ENCODE measurements around the gene SCMH1. TPM values are rescaled to one million over a fixed set of nuclear protein-coding genes. Genes with fewer than 3 reads are reported as not detected.

Gene SCMH1
- total and polyA plus RNA-seq, 2 donors (not counting 3 experiments of a cell fraction or from before 2014, with no cell fraction given), result 39.9 to 40.7 TPM

- Histone ChIP-seq H3K27ac (ENCODE audit: insufficient read depth, low read depth, low read length) (no peak overlapping the region), H2AFZ (ENCODE audit: low read depth, low read length) (no peak overlapping the region), H3K27me3 (ENCODE audit: control insufficient read depth in 2 of 2, insufficient read depth in 2 of 2, low read length in 2 of 2) (no peaks in the 10 kb centered on the region), H3K4me2 (ENCODE audit: insufficient read depth, low read length) (no peak overlapping the region), H3K4me3 (replicated peaks in 1 of 3; ENCODE audit: insufficient read depth in 1 of 3, low read depth in 1 of 3, low read length in 3 of 3) (no peak overlapping the region), H3K9ac (replicated peaks; ENCODE audit: extremely low read depth, insufficient read depth, low read length) (no peak overlapping the region), H3K4me1 (ENCODE audit: control insufficient read depth, extremely low read depth, insufficient read depth, low read length) (peaks cover 4% of the 10 kb centered on the region), H3K79me2 (ENCODE audit: control insufficient read depth, insufficient read depth, low read length) (no peaks in the 10 kb centered on the region), H3K36me3 (ENCODE audit: control insufficient read depth in 2 of 2, extremely low read depth in 1 of 2, insufficient read depth in 2 of 2, low read length in 2 of 2) (no peaks in the 10 kb centered on the region), H4K20me1 (replicated peaks; ENCODE audit: control insufficient read depth, extremely low read depth, insufficient read depth, low read length) (no peaks in the 10 kb centered on the region), H3K9me3 (replicated peaks; ENCODE audit: control insufficient read depth, insufficient read depth, low read length) (no peaks in the 10 kb centered on the region), H3K9me1 (replicated peaks; ENCODE audit: control insufficient read depth, extremely low read depth, insufficient read depth, low read length) (no peaks in the 10 kb centered on the region)
- POLR2A ChIA-PET, result no interaction called here
- no TSS peak for BruUV-seq (replicated peaks)
- no peak for FAIRE-seq
- TF ChIP-seq MAX (IDR thresholded peaks at IDR 0.05; ENCODE audit: insufficient read depth, insufficient read length) (no peak), CTCF (IDR thresholded peaks at IDR 0.05; ENCODE audit: extremely low read depth in 1 of 2, insufficient read depth in 1 of 2, low read depth in 1 of 2, low read length in 2 of 2) (no peak), POLR2A (IDR thresholded peaks at IDR 0.05; ENCODE audit: low read depth, low read length) (no peak), MYC (IDR thresholded peaks at IDR 0.05; ENCODE audit: low read depth, low read length) (no peak), GATA2 (IDR thresholded peaks at IDR 0.05; ENCODE audit: insufficient read depth, insufficient read length, low read depth, low read length) (no peak), POLR2AphosphoS5 (IDR thresholded peaks at IDR 0.05; ENCODE audit: insufficient read depth, low read depth, low read length) (no peak), FOS (IDR thresholded peaks at IDR 0.05; ENCODE audit: borderline replicate concordance, insufficient read depth, low read length) (no peak), JUN (IDR thresholded peaks at IDR 0.05; ENCODE audit: borderline replicate concordance, insufficient read depth, insufficient read length, low read depth) (no peak), EZH2 (IDR thresholded peaks at IDR 0.05; ENCODE audit: borderline replicate concordance, low read depth, low read length, severe bottlenecking) (no peak)
- CTCF ChIA-PET, result no interaction called here
- DNase-seq (ENCODE audit: low read depth, low spot score), result peak; percentile 36
- dilution Hi-C loops (cut with MboI; ENCODE audit: extremely low pct_ligation_motif_present, low sequenced_read_pairs) (no loop called here), intact Hi-C loops (cut with micrococcal nuclease) (no loop called here)
Measured at GRCh38 chr1:41078616-41079015, 163.5 kb downstream of the SCMH1 start.

Data from endothelial cell of umbilical vein (primary cell).